Measurements from ENCODE around the gene CWC22.

GRCh38 chr2:179910735-179911113 is 96.4 kb downstream of the CWC22 start:
- TF ChIP-seq CTCF (conservative IDR thresholded peaks at IDR 0.05) (no peak), ZFX (IDR thresholded peaks at IDR 0.05) (no peak)
